Endometrial microvascular endothelial cells (primary cell): ENCODE results near the gene DAP3. TPM values are rescaled to one million over a fixed set of nuclear protein-coding genes. Genes with fewer than 3 reads are reported as not detected.
"Not testable (repeated sequence)": the region's sequence is repeated elsewhere in the genome, so short reads cannot be mapped to it uniquely, and the experiment has no call there.

Experiments
- in situ Hi-C: cut with HindIII; loops from 2 replicates; pipeline ENCODE4 v1.10.0; 2017; ENCODE audit warnings: low sequenced_read_pairs, low pct_unique_long_range_greater_than_20kb; ENCODE audit errors: inconsistent ontology term
- total RNA-seq: library from RNA; depleted of rRNA; stranded (reverse); fragments of >200 nt; gene quantifications from one replicate; pipeline ENCODE4 v1.2.3, GENCODE V29; 2015; ENCODE audit errors: inconsistent ontology term

Gene DAP3
- total RNA-seq, 1 donor from 2014 or later, result 178 TPM

DNA sequence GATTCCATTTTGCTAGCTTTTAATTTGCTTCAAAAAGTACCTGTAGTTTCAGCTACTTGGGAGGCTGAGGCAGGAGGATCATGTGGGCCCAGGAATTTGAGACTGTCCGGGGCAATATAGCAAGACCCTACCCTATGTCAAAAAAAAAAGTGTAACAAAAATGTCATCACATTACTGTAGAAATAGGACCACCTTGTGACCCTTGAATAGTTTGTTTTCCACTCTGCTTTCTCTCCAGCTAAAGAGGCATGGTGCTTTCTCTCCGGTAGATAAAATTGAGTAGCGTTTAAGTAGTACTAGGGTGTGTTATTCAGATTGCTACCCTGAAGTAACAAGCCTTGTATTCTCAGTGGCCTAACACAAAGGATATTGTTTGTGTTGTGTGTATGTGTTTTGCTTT, 23.7 kb downstream of the DAP3 start:
- in situ Hi-C loops, result not testable (repeated sequence)

GRCh38 chr1:155713075-155713474, 24.2 kb downstream of the DAP3 start:
- in situ Hi-C loops, result no loop called here

- in situ Hi-C loops, result not testable (repeated sequence)
Observed at GRCh38 chr1:155715056-155715455, 26.2 kb downstream of the DAP3 start.

- in situ Hi-C loops, result no loop called here
Observed at GRCh38 chr1:155715777-155716176, 26.9 kb downstream of the DAP3 start.

DNA sequence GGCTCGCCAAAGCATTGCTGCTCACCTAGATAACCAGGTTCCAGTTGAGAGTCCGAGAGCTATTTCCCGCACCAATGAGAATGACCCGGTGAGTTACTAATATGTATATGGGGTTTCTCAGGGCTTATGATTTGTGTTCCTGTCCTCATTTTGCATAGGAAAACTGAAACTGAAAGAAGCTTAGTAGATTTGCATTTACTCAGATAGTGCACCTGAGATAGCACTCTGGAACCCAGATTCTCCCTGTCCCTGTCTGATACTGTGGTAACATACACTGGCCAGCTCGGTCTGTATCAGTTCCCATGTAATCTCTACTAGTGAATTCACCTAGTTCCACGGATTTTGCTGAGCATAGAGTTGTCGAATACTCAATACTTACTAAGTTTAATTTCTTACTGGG, 28.1 kb downstream of the DAP3 start:
- in situ Hi-C loops, result no loop called here

- in situ Hi-C loops, result not testable (repeated sequence)
Observed at GRCh38 chr1:155718524-155719115, 29.7 kb downstream of the DAP3 start.

GRCh38 chr1:155719703-155720102, 30.8 kb downstream of the DAP3 start:
- in situ Hi-C loops, result no loop called here

GRCh38 chr1:155725142-155725541, 36.3 kb downstream of the DAP3 start:
- in situ Hi-C loops, result no loop called here

- in situ Hi-C loops, result no loop called here
Observed at GRCh38 chr1:155729031-155729898, 40.4 kb downstream of the DAP3 start.

GRCh38 chr1:155740995-155741394, 52.1 kb downstream of the DAP3 start:
- in situ Hi-C loops, result no loop called here

- in situ Hi-C loops, result no loop called here
Observed at GRCh38 chr1:155741908-155742307, 53.0 kb downstream of the DAP3 start.

- in situ Hi-C loops, result no loop called here
Observed at GRCh38 chr1:155744711-155745283, 55.9 kb downstream of the DAP3 start.

GRCh38 chr1:155745284-155746228, 56.7 kb downstream of the DAP3 start:
- in situ Hi-C loops, result not testable (repeated sequence)

GRCh38 chr1:155747586-155747985, 58.7 kb downstream of the DAP3 start:
- in situ Hi-C loops, result not testable (repeated sequence)

- in situ Hi-C loops, result not testable (repeated sequence)
Observed at GRCh38 chr1:155748141-155748540, 59.2 kb downstream of the DAP3 start.

- in situ Hi-C loops, result not testable (repeated sequence)
Observed at GRCh38 chr1:155759017-155759416, 70.1 kb downstream of the DAP3 start.

GRCh38 chr1:155759966-155760630, 71.2 kb downstream of the DAP3 start:
- in situ Hi-C loops, result no loop called here

- in situ Hi-C loops, result no loop called here
Observed at GRCh38 chr1:155760751-155761475, 72.0 kb downstream of the DAP3 start.
